Mesendoderm (in vitro differentiated cells): ENCODE measurements around the gene AGXT.

Source experiments
- DNase-seq: peaks from one replicate; pipeline ENCODE4 v3.0.0; 2013
- H2AK5ac ChIP-seq: 2 replicates; pipeline ENCODE4 v1.6.1; 2013; ENCODE audit warnings: low read length, inconsistent platforms
- H2BK120ac ChIP-seq: 2 replicates; pipeline ENCODE4 v1.6.1; 2013; ENCODE audit warnings: low read depth, mild to moderate bottlenecking, low read length, moderate library complexity, mixed read lengths
- H2BK15ac ChIP-seq: replicated peaks from 2 replicates; pipeline ENCODE4 v1.6.1; 2013; ENCODE audit warnings: low read depth, mild to moderate bottlenecking, moderate library complexity
- H2BK5ac ChIP-seq: 2 replicates; pipeline ENCODE4 v1.6.1; 2013; ENCODE audit warnings: low read length, inconsistent platforms
- H3K18ac ChIP-seq: 2 replicates; pipeline ENCODE4 v1.6.1; 2013; ENCODE audit warnings: mild to moderate bottlenecking, low read length, mixed read lengths
- H3K23ac ChIP-seq: one replicate; pipeline ENCODE4 v1.6.1; 2013; ENCODE audit warnings: low read length
- H3K27ac ChIP-seq: 2 replicates; pipeline ENCODE4 v1.5.1; 2013; ENCODE audit warnings: low read depth, mild to moderate bottlenecking, inconsistent platforms, low read length, moderate library complexity
- H3K27me3 ChIP-seq: 2 replicates; pipeline ENCODE4 v1.6.1; 2013; ENCODE audit warnings: low read length, control low read depth, mild to moderate bottlenecking, inconsistent platforms; ENCODE audit not compliant: insufficient read depth, poor library complexity
- H3K36me3 ChIP-seq: 2 replicates; pipeline ENCODE4 v1.6.1; 2013; ENCODE audit warnings: low read length, inconsistent platforms; ENCODE audit not compliant: control insufficient read depth, insufficient read depth
- H3K4ac ChIP-seq: one replicate; pipeline ENCODE4 v1.6.1; 2013; ENCODE audit warnings: low read depth, mild to moderate bottlenecking, low read length, moderate library complexity
- H3K4me1 ChIP-seq: 2 replicates; pipeline ENCODE4 v1.6.1; 2013; ENCODE audit warnings: low read depth, low read length, inconsistent platforms; ENCODE audit not compliant: control insufficient read depth
- H3K4me2 ChIP-seq: 2 replicates; pipeline ENCODE4 v1.6.1; 2013; ENCODE audit warnings: low read length
- H3K4me3 ChIP-seq: 2 replicates; pipeline ENCODE4 v1.5.1; 2013; ENCODE audit warnings: mild to moderate bottlenecking, low read length
- H3K56ac ChIP-seq: one replicate; pipeline ENCODE4 v1.6.1; 2013; ENCODE audit warnings: low read length
- H3K79me1 ChIP-seq: 2 replicates; pipeline ENCODE4 v1.6.1; 2013; ENCODE audit warnings: low read length, inconsistent platforms
- H3K79me2 ChIP-seq: 2 replicates; pipeline ENCODE4 v1.6.1; 2013; ENCODE audit warnings: mild to moderate bottlenecking, low read length; ENCODE audit not compliant: control insufficient read depth, insufficient read depth
- H3K9ac ChIP-seq: 2 replicates; pipeline ENCODE4 v1.6.1; 2013; ENCODE audit warnings: low read length, inconsistent platforms
- H4K5ac ChIP-seq: one replicate; pipeline ENCODE4 v1.6.1; 2013; ENCODE audit warnings: low read length
- H4K8ac ChIP-seq: one replicate; pipeline ENCODE4 v1.6.1; 2013; ENCODE audit warnings: low read depth, mild to moderate bottlenecking, control low read depth, low read length, moderate library complexity
- WGBS: extraction: QIAGEN DNeasy Blood & Tissue Kit; methylation state at CpG from one replicate; pipeline ENCODE4 v1.1.7; 2013; ENCODE audit warnings: low lambda C conversion rate, missing lambda C conversion rate; ENCODE audit not compliant: insufficient coverage; ENCODE audit errors: extremely low coverage; 5-methylcytosine and 5-hydroxymethylcytosine counted together

Gene AGXT

DNA sequence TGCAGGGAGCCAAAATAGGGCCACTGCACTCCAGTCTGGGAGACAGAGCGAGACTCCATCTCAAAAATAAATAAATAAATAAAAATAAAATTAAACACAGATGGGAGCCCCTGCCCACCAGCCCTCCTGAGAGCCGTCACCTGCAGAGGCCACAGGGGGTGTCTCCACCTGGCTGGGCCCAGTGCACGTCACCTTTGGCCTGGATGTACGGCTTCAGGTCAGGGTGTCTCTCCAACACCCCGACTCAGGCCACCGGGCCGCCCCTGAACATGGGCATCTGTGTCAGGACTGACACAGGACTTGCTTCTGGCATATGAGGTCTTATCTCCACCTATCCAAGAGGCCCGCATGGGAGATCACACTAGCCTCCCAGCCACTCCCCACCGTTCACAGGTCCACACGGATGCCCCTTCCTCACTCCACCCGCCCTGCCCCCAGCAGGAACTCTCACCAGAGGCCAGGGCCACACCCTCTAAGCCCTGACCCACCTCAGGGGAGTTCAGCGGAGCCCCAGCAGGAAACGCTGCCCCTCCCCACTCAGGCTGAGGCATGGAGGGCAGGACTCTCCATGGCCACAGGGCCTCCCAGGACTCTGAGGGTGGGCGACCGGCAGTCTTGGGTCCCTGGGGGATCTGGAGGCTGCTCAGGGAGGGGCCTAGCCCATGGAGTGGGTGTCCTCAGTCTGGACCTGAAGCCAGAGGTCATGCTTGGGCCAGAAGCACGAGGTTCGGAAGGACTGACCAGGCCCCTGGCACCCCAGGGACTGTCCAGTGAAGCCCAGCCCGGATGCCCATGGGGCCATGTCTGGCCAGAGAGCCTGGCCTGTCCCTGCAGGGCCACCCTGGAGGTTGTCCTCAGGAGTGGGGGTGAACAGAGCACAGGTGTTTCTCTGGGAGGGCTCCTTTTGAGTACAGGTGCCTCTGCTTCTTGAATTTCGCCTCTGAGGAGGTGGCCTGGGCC, 35.9 kb downstream of the AGXT start:
- Histone ChIP-seq H3K79me1 (no peaks in the 10 kb centered on the region), H2AK5ac (no peak overlapping the region), H3K23ac (no peak overlapping the region), H2BK15ac (no peak overlapping the region), H3K79me2 (no peaks in the 10 kb centered on the region), H4K8ac (no peak overlapping the region), H2BK5ac (no peak overlapping the region), H2BK120ac (no peak overlapping the region), H4K5ac (no peak overlapping the region), H3K27ac (no peak overlapping the region), H3K4ac (no peak overlapping the region), H3K4me3 (no peak overlapping the region), H3K27me3 (no peaks in the 10 kb centered on the region), H3K4me2 (no peak overlapping the region), H3K18ac (no peak overlapping the region), H3K9ac (no peak overlapping the region), H3K4me1 (peaks cover 4% of the 10 kb centered on the region), H3K36me3 (no peaks in the 10 kb centered on the region), H3K56ac (no peak overlapping the region)
- WGBS = no CpG with 5 or more reads among the region's 19 CpGs
- no peak for DNase-seq

GRCh38 chr2:240905176-240905781, 36.7 kb downstream of the AGXT start:
- Histone ChIP-seq H3K36me3 (no peaks in the 10 kb centered on the region), H3K4me2 (no peak overlapping the region), H3K18ac (no peak overlapping the region), H3K9ac (no peak overlapping the region), H3K79me2 (no peaks in the 10 kb centered on the region), H4K8ac (no peak overlapping the region), H3K4me1 (peaks cover 4% of the 10 kb centered on the region), H2BK15ac (no peak overlapping the region), H3K4me3 (no peak overlapping the region), H4K5ac (no peak overlapping the region), H3K27me3 (no peaks in the 10 kb centered on the region), H3K4ac (no peak overlapping the region), H2BK5ac (no peak overlapping the region), H2BK120ac (no peak overlapping the region), H3K56ac (no peak overlapping the region), H3K27ac (no peak overlapping the region), H3K79me1 (no peaks in the 10 kb centered on the region), H3K23ac (no peak overlapping the region), H2AK5ac (no peak overlapping the region)
- no peak for DNase-seq
- no CpG with 5 or more reads among the region's 13 CpGs for WGBS

- Histone ChIP-seq H3K27me3 (no peaks in the 10 kb centered on the region), H3K23ac (no peak within 1 kb of the TSS), H2AK5ac (no peak within 1 kb of the TSS), H3K4me2 (no peak within 1 kb of the TSS), H2BK120ac (no peak within 1 kb of the TSS), H3K79me2 (no peaks in the 10 kb centered on the region), H3K9ac (no peak within 1 kb of the TSS), H3K4me3 (no peak within 1 kb of the TSS), H2BK5ac (no peak within 1 kb of the TSS), H3K4ac (no peak within 1 kb of the TSS), H2BK15ac (no peak within 1 kb of the TSS), H3K79me1 (no peaks in the 10 kb centered on the region), H3K4me1 (peaks cover 4% of the 10 kb centered on the region), H3K56ac (no peak within 1 kb of the TSS), H3K18ac (no peak within 1 kb of the TSS), H3K36me3 (no peaks in the 10 kb centered on the region), H4K8ac (no peak within 1 kb of the TSS), H3K27ac (no peak within 1 kb of the TSS), H4K5ac (no peak within 1 kb of the TSS)
- DNase-seq = no peak
- no CpG with 5 or more reads among the region's 23 CpGs for WGBS
These were observed 37.7 kb downstream of the AGXT start, which contains the start of gene CROCC2 for GRCh38 chr2:240906141-240906910. CROCC2 (plus strand) TSS chr2:240906336; CDS start chr2:240906514, 178 bp downstream.

DNA sequence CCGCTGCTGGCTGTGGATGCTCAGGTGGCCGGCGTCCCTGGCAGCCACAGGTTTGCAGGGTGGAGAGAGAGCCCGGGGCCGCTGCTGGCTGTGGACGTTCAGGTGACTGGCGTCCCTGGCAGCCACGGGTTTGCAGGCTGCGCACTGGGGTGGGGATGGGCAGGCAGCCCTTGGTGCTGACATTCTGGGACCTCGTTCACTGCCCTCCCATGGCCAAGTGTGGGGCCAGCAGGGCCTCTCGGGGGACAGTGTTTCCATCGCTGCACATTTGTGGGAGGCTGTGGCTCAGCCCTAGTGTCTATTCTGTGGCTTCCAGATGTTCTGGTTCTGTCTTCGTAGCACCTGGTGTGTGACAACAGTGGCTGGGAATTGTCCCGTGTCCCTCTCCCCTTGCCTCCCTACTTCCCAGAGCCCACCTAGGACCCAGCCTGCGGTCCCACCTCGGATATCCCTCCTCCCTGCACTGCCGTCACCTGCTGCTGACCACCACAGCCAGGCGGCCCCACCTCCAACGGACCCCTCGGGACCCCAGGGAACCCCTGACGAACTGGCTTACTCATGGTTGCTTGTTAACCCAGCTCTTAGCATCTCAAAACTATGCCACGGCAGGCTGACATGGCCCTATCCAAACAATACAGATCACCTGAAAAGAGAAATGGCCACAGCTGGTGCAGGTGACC, 38.4 kb downstream of the AGXT start:
- Histone ChIP-seq H3K4me2 (no peak overlapping the region), H3K56ac (no peak overlapping the region), H3K18ac (no peak overlapping the region), H3K79me2 (no peaks in the 10 kb centered on the region), H4K5ac (no peak overlapping the region), H4K8ac (no peak overlapping the region), H2BK120ac (no peak overlapping the region), H2BK5ac (no peak overlapping the region), H3K23ac (no peak overlapping the region), H3K79me1 (no peaks in the 10 kb centered on the region), H3K4me3 (no peak overlapping the region), H3K4me1 (peaks cover 3% of the 10 kb centered on the region), H2AK5ac (no peak overlapping the region), H3K27ac (no peak overlapping the region), H2BK15ac (no peak overlapping the region), H3K36me3 (no peaks in the 10 kb centered on the region), H3K4ac (no peak overlapping the region), H3K27me3 (no peaks in the 10 kb centered on the region), H3K9ac (no peak overlapping the region)
- WGBS = no CpG with 5 or more reads among the region's 22 CpGs
- DNase-seq = no peak

DNA sequence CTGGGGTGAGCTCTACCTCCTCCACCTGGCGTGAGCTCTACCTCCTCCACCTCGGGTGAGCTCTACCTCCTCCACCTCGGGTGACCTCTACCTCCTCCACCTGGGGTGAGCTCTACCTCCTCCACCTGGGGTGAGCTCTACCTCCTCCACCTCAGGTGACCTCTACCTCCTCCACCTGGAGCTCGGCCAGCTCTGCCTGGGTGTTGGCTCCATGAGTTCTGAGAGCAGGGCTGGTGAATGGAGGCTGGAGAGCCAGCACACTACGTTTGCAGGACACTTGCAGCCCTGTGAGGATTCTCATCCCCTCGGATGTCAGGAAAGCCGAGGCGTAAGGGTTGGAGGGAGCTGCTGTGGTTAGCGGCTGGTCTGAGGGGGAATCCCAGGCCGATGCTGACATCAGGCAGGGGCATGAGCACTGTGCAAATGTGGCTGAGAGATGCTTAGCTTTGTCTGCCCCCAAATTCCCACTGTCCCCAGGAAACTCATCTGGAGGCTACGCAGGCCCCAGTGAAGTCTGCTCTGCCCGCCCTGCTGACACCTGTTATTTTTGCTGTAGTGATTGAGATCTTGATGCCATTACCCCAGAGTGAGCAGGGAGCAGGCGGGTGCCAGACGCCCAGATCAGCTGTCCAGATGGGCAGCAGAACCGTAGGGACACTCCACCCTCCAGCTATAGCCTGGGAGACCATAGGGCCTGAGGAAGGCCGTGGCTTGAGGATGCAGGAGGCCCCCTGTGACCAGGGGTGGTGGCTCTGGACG, 40.8 kb downstream of the AGXT start:
- no peak overlapping the region for H3K4me2 ChIP-seq
- H2BK120ac ChIP-seq = no peak overlapping the region
- H3K9ac ChIP-seq = no peak overlapping the region
- H3K27ac ChIP-seq = no peak overlapping the region
- H3K36me3 ChIP-seq = no peaks in the 10 kb centered on the region
- H3K56ac ChIP-seq = no peak overlapping the region
- no peak overlapping the region for H3K4ac ChIP-seq
- H4K5ac ChIP-seq = no peak overlapping the region
- no CpG with 5 or more reads among the region's 17 CpGs for WGBS
- H3K4me1 ChIP-seq = no peaks in the 10 kb centered on the region
- no peaks in the 10 kb centered on the region for H3K27me3 ChIP-seq
- no peak overlapping the region for H2AK5ac ChIP-seq
- H3K23ac ChIP-seq = no peak overlapping the region
- no peaks in the 10 kb centered on the region for H3K79me2 ChIP-seq
- H4K8ac ChIP-seq = no peak overlapping the region
- H3K4me3 ChIP-seq = no peak overlapping the region
- no peak overlapping the region for H2BK5ac ChIP-seq
- DNase-seq = no peak
- H3K79me1 ChIP-seq = no peaks in the 10 kb centered on the region
- H3K18ac ChIP-seq = no peak overlapping the region
- H2BK15ac ChIP-seq = no peak overlapping the region
